NT2/D1 (cell line): ENCODE data around the gene DCPS.

ENCODE experiments used
- SUZ12 ChIP-seq: IDR thresholded peaks from 2 replicates; pipeline ENCODE4 v1.6.1; 2011; ENCODE audit not compliant: insufficient read length, insufficient read depth; ENCODE audit errors: extremely low read depth
- YY1 ChIP-seq: IDR thresholded peaks from 2 replicates; pipeline ENCODE4 v1.6.1; 2011; ENCODE audit not compliant: insufficient read length, insufficient read depth
- ZNF274 ChIP-seq: IDR thresholded peaks from 2 replicates; pipeline ENCODE4 v1.6.1; 2011; ENCODE audit warnings: mild to moderate bottlenecking, low read depth, low read length

DNA sequence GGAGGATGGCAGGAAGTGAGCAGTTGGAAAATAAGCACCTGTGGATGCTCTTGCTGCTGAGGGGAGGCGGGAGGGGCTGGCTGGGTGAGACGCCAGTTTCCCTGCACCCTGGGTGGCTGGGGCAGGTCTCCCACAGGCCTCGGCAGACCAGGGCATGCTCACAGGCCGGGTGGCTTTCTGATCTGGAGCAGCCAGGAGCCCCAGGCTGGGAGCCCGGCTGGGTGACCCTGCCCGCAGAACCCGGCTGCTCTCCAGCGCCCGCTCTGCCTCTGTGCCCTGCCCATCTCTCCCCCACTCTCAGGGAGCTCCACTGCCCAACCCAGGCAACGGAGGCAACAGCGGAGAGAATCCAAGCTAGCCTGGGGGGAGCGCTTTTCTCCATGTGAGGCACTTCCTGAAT, 24.6 kb downstream of the DCPS start:
- no peak for TF ChIP-seq ZNF274
- no peak for TF ChIP-seq YY1
- no peak for TF ChIP-seq SUZ12
